Stimulated activated CD8-positive, alpha-beta memory T cell treated with anti-CD3 and anti-CD28 coated beads, Interleukin-12 subunit alpha, Interleukin-12 subunit beta, amount 100 ng/mL, for 24 hours (primary cell): Measurements from ENCODE around the gene TMBIM1.
"Not testable (repeated sequence)": the region's sequence is repeated elsewhere in the genome, so short reads cannot be mapped to it uniquely, and the experiment has no call there.

Experiments
- DNase-seq: peaks from one replicate; pipeline ENCODE4 v3.0.0-alpha.2; 2020; ENCODE audit errors: extremely low read depth

The TMBIM1 gene

DNA sequence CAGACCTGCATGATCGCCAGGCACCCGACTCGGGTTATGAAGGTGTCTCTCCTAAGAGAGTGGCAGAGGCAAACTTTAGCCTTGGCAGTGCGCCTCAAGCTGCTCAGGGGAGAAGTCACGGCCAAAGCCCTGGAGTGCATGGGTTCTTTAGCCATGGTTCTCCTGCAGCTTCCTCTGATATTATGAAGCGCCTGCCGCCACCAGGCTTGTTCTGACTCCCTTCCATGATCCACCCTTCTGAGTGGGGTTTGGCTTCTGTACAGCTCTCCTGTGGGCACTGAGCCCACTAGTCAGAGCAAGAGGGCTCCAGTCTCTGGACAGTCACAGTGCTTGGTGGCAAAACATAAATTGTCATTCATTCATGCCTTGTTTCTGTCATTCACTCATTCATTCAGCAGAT is 25.9 kb upstream of the TMBIM1 start:
- no peak for DNase-seq

DNA sequence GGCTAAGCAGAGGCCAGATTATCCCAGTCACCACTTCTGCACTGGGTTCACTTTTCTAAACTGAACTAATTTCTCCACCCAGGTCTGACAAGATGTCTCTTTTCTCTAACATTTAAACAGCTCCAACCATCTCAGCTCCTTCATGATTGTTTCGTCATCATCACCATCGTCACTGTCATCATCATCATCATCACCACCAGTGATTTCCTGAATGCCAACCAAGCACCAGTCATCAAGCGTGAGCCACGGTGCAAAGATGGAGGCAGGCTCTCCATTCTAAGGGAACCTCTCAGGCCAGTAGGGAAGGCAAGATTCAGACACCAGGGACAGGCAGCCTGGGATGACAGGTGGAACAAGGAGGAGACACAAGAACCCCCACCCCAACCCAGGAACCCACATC is 25.5 kb upstream of the TMBIM1 start:
- no peak for DNase-seq

DNA sequence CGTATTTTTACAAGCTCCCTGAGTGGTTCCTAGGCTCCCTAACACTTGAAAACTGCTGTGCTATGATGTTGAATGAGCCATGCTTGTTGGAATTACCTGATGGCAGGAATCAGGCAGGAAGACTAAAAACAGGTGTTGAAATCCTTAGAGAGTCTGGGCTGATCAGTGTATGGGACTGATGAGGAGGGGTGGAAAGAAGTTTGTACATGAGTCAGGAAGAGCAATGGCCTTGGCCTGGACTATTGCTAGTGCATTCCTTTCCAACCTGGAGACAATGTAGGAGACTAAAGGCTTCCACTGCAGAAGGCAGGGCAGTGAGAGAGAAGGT is 25.0 kb upstream of the TMBIM1 start:
- no peak for DNase-seq

DNA sequence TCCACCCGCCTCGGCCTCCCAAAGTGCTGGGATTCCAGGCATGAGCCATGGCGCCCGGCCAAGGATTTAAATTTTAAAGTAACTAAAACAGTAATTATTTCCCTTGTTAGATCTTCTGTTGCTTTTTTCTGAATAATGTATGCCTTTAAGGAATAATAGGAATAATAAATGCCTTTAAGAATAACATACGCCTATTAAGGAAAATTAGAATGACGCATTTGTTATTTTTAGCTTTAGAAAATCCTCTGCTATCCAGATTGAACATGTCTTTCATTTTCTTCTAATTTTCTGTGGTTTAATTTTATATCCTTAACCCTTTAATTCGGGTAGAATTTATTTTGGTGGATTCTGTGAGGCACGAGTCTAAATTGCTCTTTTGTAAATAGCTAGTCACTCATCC is 23.1 kb upstream of the TMBIM1 start:
- no peak for DNase-seq

DNA sequence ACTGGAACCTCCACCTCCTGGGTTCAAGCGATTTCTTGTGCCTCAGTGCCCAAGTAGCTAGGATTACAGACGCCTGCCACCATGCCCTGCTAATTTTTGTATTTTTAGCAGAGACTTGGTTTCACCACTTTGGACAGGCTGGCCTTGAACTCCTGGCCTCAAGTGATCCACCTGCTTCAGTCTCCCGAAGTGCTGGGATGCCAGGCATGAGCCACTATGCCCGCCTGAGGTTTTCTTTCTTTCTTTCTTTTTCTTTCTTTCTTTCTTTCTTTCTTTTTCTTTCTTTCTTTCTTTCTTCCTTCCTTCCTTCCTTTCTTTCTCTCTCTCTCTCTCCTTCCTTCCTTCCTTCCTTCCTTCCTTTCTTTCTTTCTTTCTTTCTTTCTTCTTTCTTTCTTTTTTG is 22.5 kb upstream of the TMBIM1 start:
- not testable (repeated sequence) for DNase-seq

DNA sequence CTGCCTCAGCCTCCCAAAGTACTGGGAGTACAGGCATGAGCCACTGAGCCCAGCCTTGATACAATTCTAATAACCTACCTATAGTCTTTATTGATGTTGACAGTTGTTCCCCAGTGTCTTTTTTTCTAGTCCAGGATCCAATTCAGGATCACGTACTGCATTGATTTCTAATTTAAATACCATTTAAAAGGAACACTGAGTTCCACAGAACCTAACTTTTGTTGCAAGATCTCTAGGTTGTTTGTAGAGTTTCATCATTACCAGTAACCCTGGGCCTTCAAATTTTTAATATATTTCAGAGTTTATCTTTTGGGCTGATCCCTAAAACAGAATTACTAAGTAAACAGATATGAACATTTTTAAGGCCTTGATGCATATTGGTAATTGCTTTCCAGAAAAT is 21.1 kb upstream of the TMBIM1 start:
- DNase-seq, result no peak

- DNase-seq, result no peak
These were observed 20.0 kb upstream of the TMBIM1 start for GRCh38 chr2:218312267-218312756.

- DNase-seq, result not testable (repeated sequence)
These were observed 19.4 kb upstream of the TMBIM1 start for GRCh38 chr2:218311541-218312266.

- DNase-seq, result no peak
These were observed 18.7 kb upstream of the TMBIM1 start for GRCh38 chr2:218310853-218311540.

GRCh38 chr2:218307415-218308090 is 15.2 kb upstream of the TMBIM1 start:
- no peak for DNase-seq

- no peak for DNase-seq
These were observed 14.0 kb upstream of the TMBIM1 start for GRCh38 chr2:218306184-218306920.

- no peak for DNase-seq
These were observed 13.1 kb upstream of the TMBIM1 start for GRCh38 chr2:218305383-218305782.

DNA sequence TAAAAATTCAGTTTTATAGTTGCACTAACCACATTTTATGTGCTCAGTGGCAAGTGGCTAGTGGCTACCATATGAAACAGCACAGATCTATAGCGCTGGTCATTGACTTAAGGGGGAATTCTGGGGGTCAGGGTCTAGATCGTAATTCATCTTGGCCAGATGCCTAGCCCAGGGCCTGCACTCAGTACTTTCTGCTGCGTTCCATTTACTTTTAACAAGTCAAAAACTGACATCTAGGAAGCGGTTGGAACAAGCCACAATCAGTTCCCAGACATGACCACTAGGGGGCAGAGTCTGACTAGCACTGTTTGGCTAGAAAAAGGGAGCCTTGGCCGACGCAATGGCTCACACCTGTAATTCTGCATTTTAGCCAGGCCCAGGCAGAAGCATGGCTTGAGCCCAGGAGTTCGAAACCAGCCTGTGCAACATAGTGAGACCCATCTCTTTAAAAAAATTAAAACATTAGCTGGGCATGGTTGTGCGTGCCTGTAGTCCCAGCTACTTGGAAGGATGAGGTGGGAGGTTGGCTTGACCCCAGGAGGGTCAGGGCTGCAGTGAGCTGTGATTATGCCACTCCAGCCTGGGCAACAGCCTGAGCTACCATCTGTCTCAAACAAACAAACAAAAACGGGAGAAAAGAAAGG is 9.0 kb upstream of the TMBIM1 start:
- DNase-seq, result peak; percentile 61

DNA sequence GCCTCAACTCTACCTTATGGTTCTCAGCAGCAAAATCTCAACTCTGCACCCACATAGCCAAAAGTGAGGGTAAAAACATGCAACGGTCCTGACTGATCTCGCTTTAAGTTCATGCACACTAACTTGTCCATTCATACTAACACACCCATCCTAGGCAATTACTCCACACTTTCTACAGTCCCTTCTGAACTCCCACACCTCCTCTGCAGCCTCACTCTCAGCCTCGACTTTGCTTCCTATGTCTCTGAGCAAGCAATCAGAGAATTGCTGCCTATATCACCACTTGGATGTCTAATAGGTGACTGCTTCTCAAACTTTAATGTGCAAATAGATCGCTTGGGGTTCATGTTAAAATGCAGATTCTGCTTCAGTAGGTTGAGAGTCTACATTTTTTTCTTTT is 7.8 kb upstream of the TMBIM1 start:
- DNase-seq, result no peak

- DNase-seq, result no peak
These were observed 6.1 kb upstream of the TMBIM1 start for GRCh38 chr2:218298314-218298875.

DNA sequence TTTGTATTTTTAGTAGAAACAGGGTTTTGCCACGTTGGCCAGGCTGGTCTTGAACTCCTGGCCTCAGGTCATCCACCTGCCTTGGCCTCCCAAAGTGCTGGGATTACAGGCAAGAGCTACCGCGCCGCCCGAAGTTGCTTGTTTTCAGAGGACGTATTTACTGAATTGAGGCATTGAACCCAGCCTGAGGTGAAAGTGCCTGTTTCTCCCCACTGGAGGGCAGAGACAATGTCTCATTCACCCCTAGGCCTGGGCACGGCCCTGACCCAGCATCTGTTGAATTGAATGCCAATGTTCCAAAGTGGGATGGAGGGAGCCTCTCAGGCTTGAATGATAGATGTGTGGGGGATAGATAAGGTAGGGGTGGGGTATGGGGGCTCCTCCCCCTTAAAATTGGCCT is 4.5 kb upstream of the TMBIM1 start:
- no peak for DNase-seq

DNA sequence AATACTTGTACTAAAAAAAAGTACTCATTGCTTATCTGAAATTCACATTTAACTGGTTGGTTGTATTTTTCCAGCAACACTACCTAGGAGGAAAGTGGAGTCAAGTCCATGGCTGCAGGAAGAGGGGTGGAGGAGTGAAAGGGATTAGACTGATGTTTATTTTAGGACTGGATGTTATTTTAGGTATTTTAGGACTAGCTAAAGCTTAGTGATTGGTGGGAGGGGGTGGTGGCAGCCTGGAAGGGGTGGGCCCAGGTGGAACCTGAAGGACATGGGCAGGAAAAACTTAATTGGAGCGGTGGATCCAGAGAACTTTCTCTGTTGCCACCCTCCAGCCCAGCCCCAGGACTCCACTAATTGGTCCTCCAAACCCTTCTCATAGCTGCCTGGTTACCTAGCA is 3.9 kb upstream of the TMBIM1 start:
- no peak for DNase-seq

DNA sequence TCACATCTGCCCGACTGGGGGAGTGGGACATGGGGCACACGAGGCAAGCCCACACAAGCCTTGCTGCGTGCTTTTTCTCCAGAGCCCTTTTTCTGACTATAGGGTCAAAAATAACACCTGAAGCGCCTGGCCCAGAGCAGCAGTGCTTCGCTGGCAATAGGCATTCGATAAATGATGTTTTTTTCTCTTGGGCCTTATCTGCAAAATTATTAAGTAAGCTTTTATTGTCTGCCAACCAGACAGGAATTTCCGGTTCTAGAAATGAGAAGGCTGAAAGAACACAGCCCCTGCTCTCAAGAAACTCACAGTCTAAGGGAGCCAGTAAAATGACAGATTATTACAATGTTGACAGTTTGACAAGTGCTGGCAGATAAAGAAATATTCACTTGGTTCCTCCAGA is 2.7 kb upstream of the TMBIM1 start:
- no peak for DNase-seq

DNA sequence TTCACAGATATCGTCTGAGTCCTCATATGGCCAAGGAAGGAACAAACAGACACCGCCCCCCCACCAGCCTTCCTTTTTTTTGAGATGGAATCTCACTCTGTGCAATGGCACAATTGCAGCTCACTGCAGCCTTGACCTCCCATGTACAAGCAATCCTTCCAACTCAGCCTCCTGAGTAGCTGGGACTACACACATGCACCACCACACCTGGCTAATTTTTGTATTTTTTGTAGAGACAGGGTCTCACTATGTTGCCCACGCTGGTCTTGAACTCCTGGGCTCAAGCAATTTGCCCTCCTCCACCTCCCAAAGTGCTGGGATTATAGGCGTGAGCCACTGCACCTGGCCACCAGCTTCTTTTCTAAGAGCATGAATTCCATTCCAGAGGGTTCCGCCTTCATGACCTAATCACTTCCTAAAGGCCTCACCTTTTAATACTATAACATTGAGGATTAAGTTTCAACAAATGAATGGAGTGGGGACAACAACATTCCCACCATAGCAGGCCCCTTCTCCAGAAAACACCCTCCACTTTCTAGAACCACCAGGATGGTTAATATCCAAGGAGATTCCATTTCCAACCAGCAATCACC is 2.2 kb upstream of the TMBIM1 start:
- DNase-seq, result no peak

- DNase-seq, result no peak
These were observed 1.6 kb upstream of the TMBIM1 start for GRCh38 chr2:218293715-218294429.
